HEK293 (cell line): ENCODE data around the gene ARL8B.

Experiments
- TF ChIP-seq, protein P1 (sequence below): fragments of 450-650 bp; formaldehyde crosslinking; IDR thresholded peaks from 2 replicates; pipeline ENCODE4 v1.5.1; 2016; ENCODE audit warnings: missing biosample characterization, missing genetic modification characterization
- TF ChIP-seq, protein P2 (sequence below): fragments of 450-650 bp; formaldehyde crosslinking; IDR thresholded peaks from 2 replicates; pipeline ENCODE4 v1.5.1; 2016; ENCODE audit warnings: missing biosample characterization, missing genetic modification characterization

DNA sequence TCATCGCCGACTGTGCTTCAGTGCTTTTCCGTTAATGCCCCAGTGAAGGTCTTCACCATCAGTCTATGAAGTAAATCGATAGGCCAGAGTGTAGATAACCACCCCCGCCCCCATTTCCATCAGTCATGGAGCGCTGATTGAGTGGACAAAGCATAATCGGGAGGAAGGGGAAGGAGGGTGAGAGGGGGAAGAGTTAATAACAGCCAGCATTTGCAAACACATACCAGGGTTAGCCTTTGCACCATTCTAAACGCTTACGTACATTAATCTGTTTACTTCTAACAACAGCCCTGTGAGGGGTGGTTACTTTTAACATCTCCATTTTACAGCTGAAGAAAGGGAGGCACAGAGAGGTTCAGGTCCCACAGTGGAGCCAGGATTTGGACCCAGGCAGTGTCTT, 92.3 kb downstream of the ARL8B start:
- TF ChIP-seq, protein P1, sequence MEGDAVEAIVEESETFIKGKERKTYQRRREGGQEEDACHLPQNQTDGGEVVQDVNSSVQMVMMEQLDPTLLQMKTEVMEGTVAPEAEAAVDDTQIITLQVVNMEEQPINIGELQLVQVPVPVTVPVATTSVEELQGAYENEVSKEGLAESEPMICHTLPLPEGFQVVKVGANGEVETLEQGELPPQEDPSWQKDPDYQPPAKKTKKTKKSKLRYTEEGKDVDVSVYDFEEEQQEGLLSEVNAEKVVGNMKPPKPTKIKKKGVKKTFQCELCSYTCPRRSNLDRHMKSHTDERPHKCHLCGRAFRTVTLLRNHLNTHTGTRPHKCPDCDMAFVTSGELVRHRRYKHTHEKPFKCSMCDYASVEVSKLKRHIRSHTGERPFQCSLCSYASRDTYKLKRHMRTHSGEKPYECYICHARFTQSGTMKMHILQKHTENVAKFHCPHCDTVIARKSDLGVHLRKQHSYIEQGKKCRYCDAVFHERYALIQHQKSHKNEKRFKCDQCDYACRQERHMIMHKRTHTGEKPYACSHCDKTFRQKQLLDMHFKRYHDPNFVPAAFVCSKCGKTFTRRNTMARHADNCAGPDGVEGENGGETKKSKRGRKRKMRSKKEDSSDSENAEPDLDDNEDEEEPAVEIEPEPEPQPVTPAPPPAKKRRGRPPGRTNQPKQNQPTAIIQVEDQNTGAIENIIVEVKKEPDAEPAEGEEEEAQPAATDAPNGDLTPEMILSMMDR (tag by site-specific recombination), result no peak
- TF ChIP-seq, protein P2, sequence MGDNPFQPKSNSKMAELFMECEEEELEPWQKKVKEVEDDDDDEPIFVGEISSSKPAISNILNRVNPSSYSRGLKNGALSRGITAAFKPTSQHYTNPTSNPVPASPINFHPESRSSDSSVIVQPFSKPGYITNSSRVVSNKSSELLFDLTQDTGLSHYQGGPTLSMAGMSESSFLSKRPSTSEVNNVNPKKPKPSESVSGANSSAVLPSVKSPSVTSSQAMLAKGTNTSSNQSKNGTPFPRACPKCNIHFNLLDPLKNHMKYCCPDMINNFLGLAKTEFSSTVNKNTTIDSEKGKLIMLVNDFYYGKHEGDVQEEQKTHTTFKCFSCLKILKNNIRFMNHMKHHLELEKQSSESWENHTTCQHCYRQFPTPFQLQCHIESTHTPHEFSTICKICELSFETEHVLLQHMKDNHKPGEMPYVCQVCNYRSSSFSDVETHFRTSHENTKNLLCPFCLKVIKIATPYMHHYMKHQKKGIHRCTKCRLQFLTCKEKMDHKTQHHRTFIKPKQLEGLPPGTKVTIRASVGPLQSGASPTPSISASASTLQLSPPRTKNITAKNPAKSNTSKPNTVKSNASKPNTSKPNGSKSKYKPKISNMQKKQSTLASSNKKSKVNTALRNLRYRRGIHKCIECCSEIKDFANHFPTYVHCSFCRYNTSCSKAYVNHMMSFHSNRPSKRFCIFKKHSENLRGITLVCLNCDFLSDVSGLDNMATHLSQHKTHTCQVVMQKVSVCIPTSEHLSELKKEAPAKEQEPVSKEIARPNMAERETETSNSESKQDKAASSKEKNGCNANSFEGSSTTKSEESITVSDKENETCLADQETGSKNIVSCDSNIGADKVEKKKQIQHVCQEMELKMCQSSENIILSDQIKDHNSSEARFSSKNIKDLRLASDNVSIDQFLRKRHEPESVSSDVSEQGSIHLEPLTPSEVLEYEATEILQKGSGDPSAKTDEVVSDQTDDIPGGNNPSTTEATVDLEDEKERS (tag by site-specific recombination), result no peak
